Right renal pelvis (tissue), 4 donors: ENCODE data around the gene KTN1. TPM values are rescaled to one million over a fixed set of nuclear protein-coding genes. Genes with fewer than 3 reads are reported as not detected.

Source experiments
- DNase-seq, 4 donors: peaks; one replicate each; pipeline ENCODE4 v3.0.0-alpha.2; 2013; ENCODE audit warnings: low read depth in 4 of 4, low spot score in 3 of 4, missing footprints in 1 of 4
- polyA plus RNA-seq, 4 donors: library from polyadenylated mRNA; unstranded; fragments of 120-200 nt; gene quantifications; one replicate each; pipeline ENCODE4 v1.2.1, GENCODE V29; 2013; ENCODE audit not compliant: insufficient read length in 4 of 4

KTN1 gene
- polyA plus RNA-seq, 4 donors: 183 to 223 (median 217) TPM

DNA sequence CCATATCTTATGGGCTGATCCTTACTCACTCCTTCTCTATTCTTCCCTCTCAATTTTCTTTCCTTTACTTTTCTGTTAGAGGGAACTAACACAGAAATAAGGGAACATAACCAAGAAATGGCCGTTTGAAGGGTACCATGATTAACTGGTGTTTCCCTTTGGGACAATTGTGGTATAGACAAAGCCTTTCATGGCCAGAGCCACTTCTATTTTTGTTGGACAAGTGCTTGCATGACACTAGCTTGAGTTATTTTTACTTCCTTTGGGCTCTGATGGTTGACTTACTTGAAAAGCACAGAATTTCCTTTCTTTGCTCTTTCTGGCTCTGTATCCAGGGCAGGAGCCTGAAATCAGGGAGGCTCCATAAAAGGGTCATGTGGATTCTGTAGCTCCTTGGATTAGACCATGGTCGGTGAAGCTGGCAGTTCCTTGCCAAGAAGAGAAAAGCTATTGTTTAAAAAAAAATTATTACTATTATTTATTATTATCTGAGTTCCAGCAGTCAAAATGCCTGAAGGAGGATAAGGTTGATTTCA is 130.6 kb downstream of the KTN1 start:
- no peak for DNase-seq

DNA sequence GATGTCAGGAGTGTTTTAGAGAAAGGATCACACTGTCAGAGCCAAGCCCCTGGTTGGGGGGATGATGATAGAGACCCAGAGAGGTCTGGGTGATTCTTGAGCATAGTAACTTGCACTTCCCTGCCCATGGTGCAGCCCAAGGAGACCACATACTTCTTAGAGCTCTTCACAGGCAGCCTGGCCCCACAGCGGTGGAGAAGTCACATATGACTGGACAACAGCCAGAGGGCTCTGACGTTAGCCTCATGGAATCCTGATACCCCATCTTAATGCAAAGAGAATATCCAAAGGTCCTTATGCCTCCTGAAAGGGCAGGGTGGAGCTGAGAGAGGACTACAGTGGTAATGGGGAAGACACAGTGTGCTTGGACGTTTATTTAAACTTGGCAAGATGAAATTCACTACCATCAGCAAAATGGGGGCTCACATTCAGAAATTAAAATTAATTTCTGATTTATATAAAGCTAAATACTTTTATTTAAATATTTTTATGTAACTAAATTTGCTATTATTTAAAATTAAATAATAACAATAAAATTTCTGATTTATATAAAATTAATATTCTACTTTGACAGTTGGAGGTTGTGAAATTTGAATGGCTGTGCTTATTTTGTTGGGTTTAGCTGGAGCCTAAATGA is 131.3 kb downstream of the KTN1 start:
- no peak for DNase-seq

DNA sequence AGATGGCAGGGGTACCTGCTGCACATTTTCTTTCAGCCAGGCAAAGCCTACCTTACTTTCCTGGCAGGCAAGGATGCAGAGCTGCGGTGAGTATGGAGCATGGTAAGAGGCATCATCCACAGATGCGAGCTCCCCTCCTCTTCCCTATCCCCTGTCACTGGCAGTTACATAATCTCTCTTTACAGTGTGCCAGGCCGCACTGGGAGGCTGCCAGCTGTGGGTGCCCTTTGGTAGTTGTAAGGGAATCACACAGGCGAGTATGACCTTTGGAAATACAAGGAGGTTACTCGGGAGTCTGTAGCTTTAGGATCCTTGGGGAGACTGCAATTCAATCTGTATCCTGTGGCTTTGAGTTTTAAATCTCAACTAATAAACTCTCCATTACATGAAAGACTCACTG is 132.5 kb downstream of the KTN1 start:
- DNase-seq: no peak

DNA sequence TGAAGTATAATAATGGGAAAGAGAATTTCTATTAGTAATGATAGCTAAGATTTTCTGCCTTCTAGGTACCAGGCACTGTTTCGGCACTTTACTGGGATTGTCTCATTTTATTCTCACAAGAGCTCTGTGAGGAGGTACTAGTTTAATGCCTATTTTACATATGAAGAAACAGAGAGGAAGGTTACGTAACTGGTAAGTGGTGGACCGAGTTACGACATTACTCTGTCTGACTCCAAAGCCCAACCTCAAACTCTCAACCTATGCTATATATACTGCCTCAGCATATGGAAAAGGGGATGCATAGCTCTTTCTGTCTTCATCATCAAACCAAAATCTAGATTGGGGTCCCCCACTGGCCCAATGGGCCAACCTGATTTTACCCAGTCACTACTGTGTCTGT is 133.5 kb downstream of the KTN1 start:
- DNase-seq: no peak

DNA sequence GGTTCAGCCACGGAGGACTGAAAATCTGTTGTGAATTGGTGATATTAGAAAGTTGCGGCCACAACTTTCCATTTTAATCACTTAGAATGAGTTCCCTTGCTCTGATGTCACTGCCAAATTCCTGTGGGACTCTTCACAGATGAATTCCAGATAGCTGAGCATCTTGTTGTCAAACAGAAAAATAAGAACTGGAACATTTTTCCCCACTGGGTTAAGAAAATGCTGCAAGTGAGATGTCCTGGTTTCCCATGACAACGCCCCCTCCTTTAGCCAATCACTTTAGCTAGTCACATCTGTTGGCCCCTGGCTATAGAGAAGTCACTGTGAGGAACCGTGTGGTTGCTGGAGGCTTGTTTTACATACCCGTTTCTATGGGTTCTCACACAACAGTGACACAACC is 135.9 kb downstream of the KTN1 start:
- DNase-seq: no peak

DNA sequence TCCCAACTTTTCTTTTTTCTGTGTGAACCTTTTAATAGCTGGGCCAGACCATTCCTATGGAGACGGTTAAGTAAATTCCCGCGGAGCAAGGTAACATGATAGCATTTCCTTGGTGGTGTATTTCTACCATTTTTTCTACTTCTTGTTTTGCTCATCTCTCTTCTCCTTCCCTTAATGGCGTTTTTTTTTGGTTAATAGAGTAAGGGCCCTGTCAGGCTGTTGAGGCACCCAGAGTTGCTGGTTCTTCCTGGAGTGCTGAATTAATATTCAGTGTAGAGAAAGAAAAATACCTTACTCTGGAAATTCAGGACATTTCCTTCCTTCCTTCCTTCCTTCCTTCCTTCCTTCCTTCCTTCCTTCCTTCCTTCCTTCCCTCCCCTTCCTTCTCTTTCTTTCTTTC is 137.6 kb downstream of the KTN1 start:
- no peak for DNase-seq

DNA sequence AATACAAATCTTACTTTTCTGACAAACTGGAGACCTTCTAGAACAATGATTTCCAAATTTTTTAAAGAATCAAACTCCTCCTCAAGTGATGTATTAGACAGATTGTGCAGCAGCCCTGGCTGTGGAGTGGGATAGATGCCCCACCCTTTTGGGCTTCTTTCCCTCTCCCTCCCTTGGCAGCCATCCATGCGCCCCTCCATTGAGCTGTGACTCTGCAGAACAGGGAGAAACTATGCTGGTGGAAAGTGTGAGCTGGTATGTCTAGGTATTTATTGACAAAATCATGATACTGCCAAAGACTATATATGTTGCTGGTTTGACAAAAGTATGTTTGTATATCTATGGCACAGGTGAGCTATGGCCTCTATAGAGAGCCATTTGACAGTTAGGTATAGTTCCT is 138.5 kb downstream of the KTN1 start:
- DNase-seq: no peak

DNA sequence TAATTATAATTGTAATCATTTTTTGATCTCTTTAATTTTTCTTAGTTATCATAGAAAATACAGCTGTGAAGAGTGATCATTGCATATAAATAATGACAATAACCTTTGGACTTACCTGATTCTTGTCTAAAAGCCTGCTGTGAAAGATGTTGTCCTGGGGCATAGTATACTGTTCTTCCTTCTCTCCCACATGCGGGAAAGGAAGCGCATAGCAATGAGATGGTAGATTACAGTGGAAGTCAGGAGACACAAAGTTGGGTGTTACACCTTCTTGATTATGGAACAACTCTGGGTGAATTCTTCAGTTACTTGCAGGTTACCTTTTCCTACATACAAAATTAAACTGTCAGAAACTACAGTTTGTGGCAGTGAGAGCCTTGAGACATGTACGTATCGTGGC is 140.8 kb downstream of the KTN1 start:
- no peak for DNase-seq

DNA sequence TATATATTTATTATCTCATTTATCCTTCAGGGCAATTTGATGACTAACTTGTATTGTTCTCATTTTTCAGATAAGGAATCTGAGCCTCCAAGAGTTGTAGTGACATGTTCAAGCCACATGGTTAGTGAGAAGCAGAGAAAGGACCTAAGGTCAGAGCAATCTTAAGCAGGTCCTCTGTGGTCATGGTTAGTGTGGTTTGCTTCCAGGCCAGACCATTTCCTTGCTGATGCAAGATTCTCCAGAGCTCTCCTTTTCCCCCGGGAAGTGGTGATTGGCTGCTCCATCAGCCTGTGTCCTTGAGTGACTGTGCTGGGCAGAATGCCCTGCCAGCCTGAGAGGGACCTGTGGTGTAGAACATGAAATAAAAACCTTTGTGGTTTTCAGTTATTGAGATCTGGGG is 141.3 kb downstream of the KTN1 start:
- DNase-seq: no peak

DNA sequence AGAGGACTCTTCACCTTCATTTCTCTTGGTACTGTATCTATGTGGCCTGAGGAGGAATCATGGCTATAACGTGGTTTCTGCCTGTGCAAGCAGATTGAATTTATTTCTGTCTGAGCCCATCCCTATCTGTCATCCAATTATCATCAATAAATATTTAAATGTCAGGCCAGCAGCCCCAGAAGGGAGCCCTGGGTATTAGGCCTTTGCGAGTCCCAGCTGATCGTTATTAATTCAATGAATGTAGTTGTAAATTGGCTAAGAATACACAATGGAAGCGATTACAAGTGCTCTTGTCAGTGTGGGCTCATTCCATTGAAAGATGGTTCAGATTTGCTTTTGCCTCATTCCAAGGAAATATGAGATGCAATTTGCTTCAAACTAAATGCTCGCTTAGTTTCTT is 142.0 kb downstream of the KTN1 start:
- no peak for DNase-seq

DNA sequence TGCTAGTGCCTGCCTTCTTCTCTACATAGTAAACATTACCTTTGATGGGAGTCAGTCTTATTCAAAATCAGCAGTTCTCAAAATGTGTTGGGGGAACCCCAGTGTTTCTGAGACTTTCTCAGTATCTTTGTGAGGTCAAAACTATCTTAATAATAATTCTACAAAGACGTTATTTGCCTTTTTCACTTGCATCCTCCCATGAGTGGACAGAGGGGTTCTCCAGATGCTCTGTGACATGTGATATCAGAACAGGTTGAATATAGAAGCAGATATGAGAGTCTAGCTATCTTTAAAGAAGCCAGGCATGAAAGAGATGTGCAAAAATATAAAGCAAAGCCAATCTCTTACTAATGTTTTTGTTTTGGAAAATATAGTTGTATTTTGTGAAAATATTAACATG is 144.7 kb downstream of the KTN1 start:
- no peak for DNase-seq

DNA sequence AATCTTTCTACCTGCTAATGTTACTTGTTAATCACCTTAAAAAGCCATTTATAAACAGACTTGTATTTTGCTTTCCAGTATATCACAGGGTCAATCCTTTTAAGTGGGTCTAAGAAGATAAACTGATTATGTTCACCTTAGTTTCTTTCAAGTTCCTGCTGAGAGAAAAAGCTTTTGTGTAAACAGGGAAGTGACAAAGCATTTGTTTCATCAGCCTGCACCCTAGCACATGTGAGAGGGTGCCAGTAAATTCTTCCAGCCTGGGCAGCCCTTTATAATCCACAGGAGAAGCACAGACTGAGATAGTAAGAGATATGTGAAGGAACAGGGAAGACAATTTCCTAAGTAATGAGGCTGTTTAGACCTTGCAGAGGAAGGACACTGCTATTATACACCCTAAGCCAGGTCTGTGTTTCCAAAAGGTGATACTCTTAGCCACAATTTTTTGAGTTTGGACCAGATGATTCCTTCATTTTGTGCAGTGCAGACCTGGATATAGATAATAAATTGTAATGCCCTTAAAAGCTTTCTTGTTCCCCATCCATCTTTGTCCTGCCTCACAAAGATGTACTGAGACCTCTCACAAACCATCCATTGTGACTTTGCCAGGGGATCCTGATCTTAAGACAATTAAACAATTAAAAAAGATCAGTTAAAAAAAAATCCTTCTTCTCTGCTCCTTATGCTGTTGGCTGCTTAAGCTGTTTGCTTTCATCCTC is 150.7 kb downstream of the KTN1 start:
- no peak for DNase-seq

DNA sequence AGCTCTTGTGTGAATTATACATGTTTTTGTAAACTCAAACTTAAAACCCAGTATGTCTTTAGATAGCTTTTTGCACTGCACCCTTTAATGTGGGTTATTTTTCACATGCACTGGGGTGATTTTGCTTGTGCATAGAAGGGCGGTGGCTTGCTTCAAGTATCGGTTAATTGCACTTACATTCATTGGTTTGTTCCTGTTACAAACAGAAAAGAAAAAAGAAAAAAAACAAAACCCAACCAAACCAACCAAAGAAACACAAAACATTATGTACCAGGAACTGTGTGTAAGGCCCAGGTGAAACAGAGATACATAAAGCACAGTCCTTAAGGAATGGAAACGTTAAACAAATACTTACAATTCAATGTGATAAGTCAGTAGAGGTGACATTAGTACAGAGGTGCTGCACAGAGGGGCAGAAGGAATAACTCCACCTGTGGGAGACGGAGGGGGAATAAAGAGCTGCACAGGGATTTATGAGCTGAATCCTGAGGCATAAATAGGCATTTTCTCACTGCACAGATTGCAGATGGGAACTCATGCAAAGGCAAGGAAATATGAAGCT is 151.4 kb downstream of the KTN1 start:
- no peak for DNase-seq

DNA sequence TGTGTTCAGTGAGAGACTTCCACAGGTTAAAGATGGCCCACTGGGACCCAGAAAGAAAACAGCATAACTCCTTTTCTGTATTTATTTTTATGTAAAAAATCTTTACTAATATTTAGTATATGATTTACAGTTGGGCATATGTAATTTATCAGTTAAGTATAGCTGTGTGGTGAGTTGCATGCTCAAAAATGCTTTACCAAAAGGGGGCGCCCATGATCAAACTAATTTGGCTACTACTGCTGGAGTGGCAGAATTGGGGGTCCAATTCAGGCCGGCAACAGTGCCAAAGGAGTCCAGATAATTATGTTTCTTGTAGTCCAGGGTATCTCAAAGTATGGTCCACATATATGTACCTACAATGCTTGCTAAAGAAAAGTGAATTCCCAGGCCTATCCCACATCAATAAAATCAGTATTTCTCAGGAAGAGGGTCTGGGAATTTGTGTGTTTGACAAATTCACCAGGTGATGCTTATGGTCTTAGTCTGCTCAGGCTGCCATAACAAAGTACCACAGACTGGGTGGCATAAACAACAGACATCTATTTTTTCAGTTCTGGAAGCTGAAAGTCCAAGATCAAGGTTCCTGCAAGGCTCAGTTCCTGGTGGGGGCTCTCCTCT is 152.0 kb downstream of the KTN1 start:
- DNase-seq: peak in 1 of 4 donors; percentile 38

DNA sequence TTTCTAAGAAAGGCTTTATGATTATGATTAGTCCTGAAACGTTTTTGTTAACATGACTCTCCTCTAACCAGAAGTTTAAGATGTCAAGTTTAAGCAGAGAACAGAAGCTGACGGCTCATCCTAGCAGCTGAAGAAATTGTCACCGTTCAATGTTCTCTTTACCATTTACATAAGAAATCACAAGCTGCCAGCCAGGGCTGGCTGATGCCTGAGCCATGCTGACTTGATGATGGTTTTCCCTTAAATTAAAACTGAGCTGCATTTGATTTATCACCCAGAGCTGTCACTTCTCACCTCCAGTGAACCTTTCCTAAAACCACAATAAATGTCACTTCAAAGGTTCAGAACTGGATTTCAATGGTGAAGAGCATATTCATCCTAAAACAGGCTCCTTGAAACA is 153.6 kb downstream of the KTN1 start:
- DNase-seq: no peak

Other genes starting within 250 kb of the KTN1 start
- 10 to 100 TPM; 16.0 to 22.1 (median 19.9) TPM for gene ATG14, start 168.4 kb upstream of the KTN1 start, polyA plus RNA-seq
- under 1 TPM in 2 of 4 donors, not detected in 2; 0.10 TPM for gene TBPL2, start 139.6 kb upstream of the KTN1 start, polyA plus RNA-seq